ENCODE measurements around the gene HOXC9.

Gene HOXC9

GRCh38 chr12:53988541-53989226 lies 11.3 kb upstream of the HOXC9 start:
- no peak for DNase-seq

GRCh38 chr12:53989227-53990113 lies 10.5 kb upstream of the HOXC9 start:
- peak; percentile 16 for DNase-seq

- DNase-seq = no peak
Observed at GRCh38 chr12:53990311-53991076, 9.5 kb upstream of the HOXC9 start.

- DNase-seq = no peak
Observed at GRCh38 chr12:53991077-53991460, 8.9 kb upstream of the HOXC9 start.

GRCh38 chr12:53992377-53992889 lies 7.5 kb upstream of the HOXC9 start:
- no peak for DNase-seq

GRCh38 chr12:53993162-53994008 lies 6.6 kb upstream of the HOXC9 start:
- no peak for DNase-seq

GRCh38 chr12:53994009-53994263 lies 6.0 kb upstream of the HOXC9 start:
- no peak for DNase-seq

- DNase-seq = no peak
Observed at GRCh38 chr12:53994264-53995001, 5.5 kb upstream of the HOXC9 start.

GRCh38 chr12:53995002-53995377 lies 5.0 kb upstream of the HOXC9 start:
- no peak for DNase-seq

- no peak for DNase-seq
Observed at GRCh38 chr12:53995378-53996239, 4.4 kb upstream of the HOXC9 start.

- DNase-seq = no peak
Observed at GRCh38 chr12:53996240-53997203, 3.4 kb upstream of the HOXC9 start.

GRCh38 chr12:53997204-53998109 lies 2.5 kb upstream of the HOXC9 start:
- DNase-seq = no peak

GRCh38 chr12:53998110-53998899 lies 1.7 kb upstream of the HOXC9 start:
- no peak for DNase-seq

GRCh38 chr12:53998900-53999236 lies 1.1 kb upstream of the HOXC9 start:
- no peak for DNase-seq

GRCh38 chr12:53999559-54000115 lies 324 bp upstream of the HOXC9 start:
- DNase-seq = no peak

- DNase-seq = no peak
Observed at GRCh38 chr12:54001283-54002187, 1.6 kb downstream of the HOXC9 start.
